ENCODE results near the gene VPS26C.
"Not testable (repeated sequence)": the region's sequence is repeated elsewhere in the genome, so short reads cannot be mapped to it uniquely, and the experiment has no call there.

The VPS26C gene

DNA sequence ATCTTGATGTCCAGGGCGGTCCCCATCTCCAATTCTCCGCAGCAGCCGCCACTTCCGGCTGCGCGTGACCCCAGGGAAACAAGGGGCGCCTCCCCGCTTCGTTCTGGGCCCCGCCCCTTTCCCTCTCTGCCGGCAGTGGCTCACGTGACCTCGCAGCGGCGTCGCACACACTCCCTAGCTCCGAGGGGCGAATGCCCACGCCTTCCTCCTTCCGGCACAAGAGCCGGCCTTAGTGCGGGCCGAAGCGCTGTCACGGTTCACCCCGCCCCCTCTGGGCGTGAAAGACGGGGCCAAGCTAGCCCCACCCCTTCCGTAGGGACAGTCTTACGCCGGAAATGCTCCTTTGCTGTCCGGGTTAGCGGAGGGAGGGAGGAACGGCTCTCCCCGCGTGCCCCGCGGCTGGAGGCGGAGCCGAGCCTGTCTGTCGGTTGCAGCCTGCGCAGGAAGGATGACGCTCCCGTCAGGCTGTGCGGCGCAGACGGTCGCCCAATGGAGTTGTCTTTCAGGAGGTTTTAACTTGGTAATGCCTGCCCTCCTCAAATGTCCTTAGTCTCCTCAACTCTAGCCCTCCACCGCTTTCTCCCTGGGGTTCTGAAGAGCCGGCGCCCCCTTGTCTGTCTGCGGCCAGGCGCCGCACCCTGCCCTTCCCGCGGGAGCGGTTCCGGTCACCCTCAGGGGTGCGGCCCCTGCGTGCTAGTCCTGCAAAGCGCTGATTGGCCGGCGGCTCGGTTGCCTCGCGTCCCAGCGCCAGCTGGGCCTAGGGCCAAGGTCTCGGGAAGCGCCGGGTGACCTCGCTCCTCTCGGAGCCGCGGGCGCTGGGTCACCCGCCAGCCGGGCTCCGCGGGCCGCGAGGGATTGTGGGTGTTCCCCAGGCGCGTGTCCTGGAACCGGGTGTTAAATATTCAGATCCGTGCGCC, at the start of gene VPS26C:
Gene VPS26C, minus strand, starts transcription at position 66 of the 917 bp plus-strand sequence. Its CDS starts 40 bp downstream, at position 26.
- peak; percentile 97 to 98 for DNase-seq (ENCODE audit: low read depth in 2 of 2)

DNA sequence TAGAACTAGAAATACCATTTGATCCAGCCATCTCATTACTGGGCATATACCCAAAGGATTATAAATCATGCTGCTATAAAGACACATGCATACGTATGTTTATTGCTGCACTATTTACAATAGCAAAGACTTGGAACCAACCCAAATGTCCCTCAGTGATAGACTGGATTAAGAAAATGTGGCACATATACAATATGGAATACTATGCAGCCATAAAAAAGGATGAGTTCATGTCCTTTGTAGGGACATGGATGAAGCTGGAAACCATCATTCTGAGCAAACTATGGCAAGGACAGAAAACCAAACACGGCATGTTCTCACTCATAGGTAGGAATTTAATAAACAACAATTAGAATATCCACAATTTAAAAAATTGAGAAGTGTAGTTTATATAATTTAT, 48.9 kb upstream of the VPS26C start:
- not testable (repeated sequence) for DNase-seq (ENCODE audit: low read depth in 2 of 2)

- no peak for DNase-seq (ENCODE audit: low read depth in 2 of 2)
These were observed 33.1 kb upstream of the VPS26C start for GRCh38 chr21:37300114-37300751.

GRCh38 chr21:37297364-37297763, 30.2 kb upstream of the VPS26C start:
- DNase-seq (ENCODE audit: low read depth in 2 of 2) = no peak

DNA sequence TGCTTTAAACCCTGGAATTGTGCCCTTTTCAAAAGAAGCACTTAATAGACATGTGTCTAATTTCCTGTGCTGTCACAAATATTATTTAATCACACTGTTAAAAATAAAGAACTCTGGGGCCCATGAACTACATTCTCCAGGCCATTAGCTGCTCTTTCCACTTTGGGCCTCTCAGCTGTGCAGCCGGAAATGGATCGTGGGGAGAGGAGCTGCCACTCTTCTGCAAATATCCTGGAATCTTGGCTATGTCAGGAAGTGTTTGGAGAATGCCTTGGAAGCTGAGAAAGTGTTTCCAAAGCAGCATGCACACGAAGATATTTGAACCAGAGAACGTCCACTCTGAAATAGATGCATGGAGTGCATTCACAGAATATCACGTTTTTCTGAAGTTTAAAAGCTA, 27.5 kb upstream of the VPS26C start:
- DNase-seq (ENCODE audit: low read depth in 2 of 2) = no peak

DNA sequence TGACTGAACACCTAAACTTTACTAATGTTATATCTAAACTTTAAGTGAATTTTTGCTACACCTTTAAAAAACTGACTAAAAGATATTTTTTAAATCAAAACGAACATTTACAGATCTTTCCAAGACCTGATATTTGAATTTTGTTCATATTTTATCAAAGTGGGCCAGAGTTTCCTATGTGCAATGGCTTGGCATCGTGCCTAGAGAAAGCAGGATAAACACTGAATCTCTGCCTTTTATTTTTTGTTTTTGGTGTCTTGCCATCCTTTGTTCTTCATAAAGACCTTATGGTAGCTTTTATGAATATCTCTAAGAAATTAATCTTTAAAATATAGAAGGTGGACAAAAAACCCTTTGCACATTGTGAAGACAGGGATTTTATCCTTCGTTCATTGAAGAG, 25.8 kb upstream of the VPS26C start:
- no peak for DNase-seq (ENCODE audit: low read depth in 2 of 2)

- DNase-seq (ENCODE audit: low read depth in 2 of 2) = no peak
These were observed 24.9 kb upstream of the VPS26C start for GRCh38 chr21:37292041-37292440.

- DNase-seq (ENCODE audit: low read depth in 2 of 2) = not testable (repeated sequence)
These were observed 16.1 kb upstream of the VPS26C start for GRCh38 chr21:37283191-37283710.

- not testable (repeated sequence) for DNase-seq (ENCODE audit: low read depth in 2 of 2)
These were observed 15.5 kb upstream of the VPS26C start for GRCh38 chr21:37282602-37283001.

GRCh38 chr21:37281993-37282392, 14.9 kb upstream of the VPS26C start:
- DNase-seq (ENCODE audit: low read depth in 2 of 2) = no peak

DNA sequence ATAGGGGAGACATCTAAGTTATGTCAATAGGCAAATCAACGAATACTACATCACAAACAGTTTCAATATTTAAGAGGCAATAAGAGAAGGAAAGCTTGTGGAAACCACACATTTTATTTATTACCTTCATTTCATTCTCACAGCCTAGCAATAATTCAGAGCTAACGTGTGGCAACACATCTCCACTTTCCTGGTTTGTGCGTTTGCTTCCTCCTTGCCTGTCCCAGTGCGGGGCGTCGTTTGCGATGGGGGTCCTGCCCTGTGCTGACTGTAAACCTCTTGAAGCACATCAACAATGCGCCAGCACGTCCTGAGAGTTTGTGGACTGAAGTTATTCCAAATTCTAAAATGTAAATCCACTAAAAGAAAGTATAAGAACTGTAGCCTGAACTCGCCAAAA, 14.4 kb upstream of the VPS26C start:
- no peak for DNase-seq (ENCODE audit: low read depth in 2 of 2)

DNA sequence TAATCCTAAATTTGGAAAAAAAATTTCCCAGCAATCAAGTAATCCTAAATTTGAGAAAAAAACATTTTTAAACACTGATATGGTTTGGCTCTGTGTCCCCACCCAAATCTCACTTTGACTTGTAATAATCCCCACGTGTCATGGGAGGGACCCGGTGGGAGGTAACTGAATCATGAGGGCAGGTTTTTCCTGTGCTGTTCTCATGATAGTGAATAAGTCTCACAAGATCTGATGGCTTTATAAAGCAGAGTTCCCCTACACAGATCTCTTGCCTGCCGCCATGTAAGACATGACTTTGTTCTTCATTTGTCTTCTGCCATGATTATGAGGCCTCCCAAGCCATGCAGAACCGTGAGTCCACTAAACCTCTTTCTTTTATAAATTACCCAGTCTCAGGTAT, 12.1 kb upstream of the VPS26C start:
- DNase-seq (ENCODE audit: low read depth in 2 of 2) = not testable (repeated sequence)

GRCh38 chr21:37278199-37278598, 11.1 kb upstream of the VPS26C start:
- DNase-seq (ENCODE audit: low read depth in 2 of 2) = no peak

- no peak for DNase-seq (ENCODE audit: low read depth in 2 of 2)
These were observed 9.2 kb upstream of the VPS26C start for GRCh38 chr21:37276377-37276776.

GRCh38 chr21:37273911-37274690, 7.0 kb upstream of the VPS26C start:
- no peak for DNase-seq (ENCODE audit: low read depth in 2 of 2)

DNA sequence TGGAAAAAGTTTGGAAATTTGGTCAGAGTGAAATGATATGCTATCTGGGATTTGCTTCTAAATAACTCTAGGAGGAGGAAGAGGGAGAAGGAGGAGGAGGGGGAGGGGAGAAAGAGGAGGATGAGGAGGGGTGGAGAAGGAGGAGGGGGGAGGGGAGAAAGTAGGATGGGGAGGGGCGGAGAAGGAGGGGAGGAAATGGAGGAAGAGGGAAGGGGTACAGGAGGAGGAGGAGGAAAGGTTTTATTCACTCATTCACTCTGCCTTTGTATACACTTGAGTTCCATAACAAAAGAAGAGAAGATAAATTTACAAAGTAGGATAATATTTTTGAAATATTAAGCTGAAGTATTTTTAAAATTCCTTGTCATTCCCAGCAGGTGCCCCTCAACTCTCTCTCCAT, 6.3 kb upstream of the VPS26C start:
- no peak for DNase-seq (ENCODE audit: low read depth in 2 of 2)

GRCh38 chr21:37272897-37273296, 5.8 kb upstream of the VPS26C start:
- no peak for DNase-seq (ENCODE audit: low read depth in 2 of 2)

- no peak for DNase-seq (ENCODE audit: low read depth in 2 of 2)
These were observed 3.6 kb upstream of the VPS26C start for GRCh38 chr21:37270576-37271365.

- no peak for DNase-seq (ENCODE audit: low read depth in 2 of 2)
These were observed 2.3 kb upstream of the VPS26C start for GRCh38 chr21:37269481-37269880.

GRCh38 chr21:37268186-37268503, 1.0 kb upstream of the VPS26C start:
- DNase-seq (ENCODE audit: low read depth in 2 of 2) = no peak

DNA sequence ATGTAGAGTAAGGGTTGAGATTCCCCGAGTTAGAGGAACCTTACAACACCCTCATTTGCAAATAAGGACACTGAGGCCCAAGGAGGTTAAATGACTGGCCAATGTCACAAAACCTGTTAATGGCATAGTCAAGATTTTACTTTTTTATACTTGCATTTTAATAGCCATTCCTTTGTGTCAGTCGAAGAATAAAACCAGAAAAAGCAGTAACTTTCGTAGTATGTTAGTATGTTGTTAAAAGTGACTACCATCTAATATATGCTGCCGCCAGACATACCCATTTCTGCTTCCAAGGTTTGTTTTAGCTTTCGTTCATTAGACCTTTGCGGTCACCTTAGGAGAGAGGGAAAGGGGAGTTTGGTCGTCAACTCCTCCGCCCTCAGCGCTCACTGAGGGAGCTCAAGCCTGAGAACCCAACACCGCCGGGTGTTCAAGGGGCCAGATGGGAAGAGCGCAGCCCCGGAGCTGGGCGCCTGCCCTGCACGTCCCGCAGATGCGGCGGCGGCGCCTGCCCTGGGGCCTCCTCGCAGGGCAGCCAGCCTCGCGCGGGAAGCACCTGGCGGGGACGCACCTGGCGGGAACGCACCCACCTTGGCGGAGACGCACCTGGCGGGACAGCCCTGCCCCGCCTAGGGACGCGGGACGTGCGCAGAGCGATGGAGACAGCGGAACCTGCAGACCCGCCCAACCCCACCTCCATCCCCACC, 466 bp downstream of the VPS26C start:
- peak in 1 of 2 donors; percentile 20 for DNase-seq (ENCODE audit: low read depth in 2 of 2)

All from stimulated activated CD8-positive, alpha-beta memory T cell treated with anti-CD3 and anti-CD28 coated beads, Interleukin-2, amount 100 ng/mL, for 48 hours (primary cell).